H9 (cell line): Measurements from ENCODE around the gene GTF2A1L. TPM values are rescaled to one million over a fixed set of nuclear protein-coding genes. Genes with fewer than 3 reads are reported as not detected.

Source experiments
- DNase-seq: peaks from one replicate; pipeline ENCODE4 v3.0.0-alpha.2; 2017
- H2AFZ ChIP-seq: one replicate; pipeline ENCODE4 v1.6.1; 2013; ENCODE audit warnings: mild to moderate bottlenecking, low read length, control low read depth, moderate library complexity
- H2AK5ac ChIP-seq: 2 replicates; pipeline ENCODE4 v1.6.1; 2013; ENCODE audit warnings: low read length, control low read depth, mixed read lengths; ENCODE audit not compliant: insufficient read length
- H2BK120ac ChIP-seq: one replicate; pipeline ENCODE4 v1.6.1; 2013; ENCODE audit warnings: low read depth, mild to moderate bottlenecking, low read length, control low read depth, inconsistent platforms; ENCODE audit not compliant: poor library complexity, severe bottlenecking
- H2BK12ac ChIP-seq: 2 replicates; pipeline ENCODE4 v1.6.1; 2013; ENCODE audit warnings: low read length, control low read depth, mixed read lengths, low read depth; ENCODE audit not compliant: insufficient read length
- H2BK15ac ChIP-seq: 2 replicates; pipeline ENCODE4 v1.6.1; 2013; ENCODE audit warnings: low read depth, low read length, control low read depth
- H2BK20ac ChIP-seq: one replicate; pipeline ENCODE4 v1.6.1; 2013; ENCODE audit warnings: low read depth, mild to moderate bottlenecking, low read length, control low read depth, inconsistent platforms; ENCODE audit not compliant: poor library complexity, severe bottlenecking
- H2BK5ac ChIP-seq: 2 replicates; pipeline ENCODE4 v1.6.1; 2013; ENCODE audit warnings: low read length, control low read depth, mixed read lengths; ENCODE audit not compliant: insufficient read length
- H3K14ac ChIP-seq: 2 replicates; pipeline ENCODE4 v1.6.1; 2013; ENCODE audit warnings: low read length, control low read depth; ENCODE audit not compliant: insufficient read depth
- H3K18ac ChIP-seq: 2 replicates; pipeline ENCODE4 v1.6.1; 2013; ENCODE audit warnings: low read depth, mild to moderate bottlenecking, mixed read lengths, low read length, control low read depth; ENCODE audit not compliant: insufficient read length
- H3K23ac ChIP-seq: 2 replicates; pipeline ENCODE4 v1.6.1; 2013; ENCODE audit warnings: low read length, control low read depth, mixed read lengths, low read depth; ENCODE audit not compliant: insufficient read length
- H3K23me2 ChIP-seq: 2 replicates; pipeline ENCODE4 v1.6.1; 2013; ENCODE audit warnings: low read depth, mild to moderate bottlenecking, mixed read lengths, low read length, control low read depth; ENCODE audit not compliant: insufficient read length, poor library complexity, severe bottlenecking
- H3K27ac ChIP-seq: 2 replicates; pipeline ENCODE4 v1.5.1; 2013; ENCODE audit warnings: low read length, control low read depth, mixed read lengths, low read depth; ENCODE audit not compliant: insufficient read length
- H3K27me3 ChIP-seq: 2 replicates; pipeline ENCODE4 v1.6.1; 2013; ENCODE audit warnings: low read length, control low read depth, inconsistent platforms; ENCODE audit not compliant: insufficient read depth
- H3K4ac ChIP-seq: 2 replicates; pipeline ENCODE4 v1.6.1; 2013; ENCODE audit warnings: low read depth, mild to moderate bottlenecking, control low read depth, inconsistent platforms, low read length, moderate library complexity
- H3K4me1 ChIP-seq: 2 replicates; pipeline ENCODE4 v1.6.1; 2013; ENCODE audit warnings: low read length, control low read depth, inconsistent platforms; ENCODE audit not compliant: insufficient read depth
- H3K4me2 ChIP-seq: 2 replicates; pipeline ENCODE4 v1.6.1; 2013; ENCODE audit warnings: low read length, control low read depth, mixed read lengths; ENCODE audit not compliant: insufficient read length, insufficient read depth
- H3K56ac ChIP-seq: 2 replicates; pipeline ENCODE4 v1.6.1; 2013; ENCODE audit warnings: low read depth, mild to moderate bottlenecking, mixed read lengths, low read length, control low read depth; ENCODE audit not compliant: insufficient read length
- H3K79me1 ChIP-seq: 2 replicates; pipeline ENCODE4 v1.6.1; 2013; ENCODE audit warnings: low read depth, mild to moderate bottlenecking, moderate library complexity, low read length, control low read depth, inconsistent platforms; ENCODE audit not compliant: insufficient read depth, poor library complexity, severe bottlenecking
- H3K79me2 ChIP-seq: 2 replicates; pipeline ENCODE4 v1.6.1; 2013; ENCODE audit warnings: low read length, control low read depth, inconsistent platforms; ENCODE audit not compliant: insufficient read depth
- H3K9ac ChIP-seq: 2 replicates; pipeline ENCODE4 v1.6.1; 2013; ENCODE audit warnings: low read length, control low read depth, mixed read lengths; ENCODE audit not compliant: insufficient read length; ENCODE audit errors: extremely low read depth
- H3K9me3 ChIP-seq: one replicate; pipeline ENCODE4 v1.6.1; 2013; ENCODE audit warnings: low read depth, low read length, inconsistent platforms; ENCODE audit not compliant: control insufficient read depth
- H3T11ph ChIP-seq: one replicate; pipeline ENCODE4 v1.6.1; 2013; ENCODE audit warnings: mild to moderate bottlenecking, low read length, control low read depth, inconsistent platforms
- H4K20me1 ChIP-seq: one replicate; pipeline ENCODE4 v1.6.1; 2013; ENCODE audit not compliant: control insufficient read depth, insufficient read length, insufficient read depth
- H4K5ac ChIP-seq: 2 replicates; pipeline ENCODE4 v1.6.1; 2013; ENCODE audit warnings: low read depth, mild to moderate bottlenecking, mixed read lengths, low read length, control low read depth; ENCODE audit not compliant: insufficient read length
- H4K8ac ChIP-seq: replicated peaks from 2 replicates; pipeline ENCODE4 v1.6.1; 2013; ENCODE audit warnings: low read length, control low read depth, mixed read lengths, low read depth; ENCODE audit not compliant: insufficient read length
- H4K91ac ChIP-seq: 2 replicates; pipeline ENCODE4 v1.6.1; 2013; ENCODE audit warnings: low read depth, mild to moderate bottlenecking, moderate library complexity, mixed read lengths, low read length, control low read depth; ENCODE audit not compliant: insufficient read length
- H3K27ac Mint-ChIP-seq, 3 experiments: 2 replicates in 2 of 3; 3 replicates in 1 of 3; pipeline ENCODE4 v1.8.0; 2020 to 2021; ENCODE audit warnings: mixed read lengths in 3 of 3, mild to moderate bottlenecking in 1 of 3, moderate library complexity in 1 of 3
- H3K27me3 Mint-ChIP-seq: 2 replicates; pipeline ENCODE4 v1.8.0; 2021; ENCODE audit warnings: low read depth, mild to moderate bottlenecking, moderate library complexity, mixed read lengths
- H3K36me3 Mint-ChIP-seq, 3 experiments: 2 replicates in 2 of 3; 3 replicates in 1 of 3; pipeline ENCODE4 v1.8.0; 2020 to 2021; ENCODE audit warnings: low read depth in 3 of 3, mixed read lengths in 3 of 3; ENCODE audit not compliant: insufficient read depth in 1 of 3
- H3K4me1 Mint-ChIP-seq, 2 experiments: 2 replicates each; pipeline ENCODE4 v1.8.0; 2020; ENCODE audit warnings: mixed read lengths in 2 of 2
- H3K4me3 Mint-ChIP-seq, 2 experiments: 2 replicates in 1 of 2; 3 replicates in 1 of 2; pipeline ENCODE4 v1.8.0; 2020 to 2021; ENCODE audit warnings: mild to moderate bottlenecking in 2 of 2, mixed read lengths in 2 of 2, moderate library complexity in 1 of 2
- H3K9me3 Mint-ChIP-seq, 2 experiments: 2 replicates in 1 of 2; 3 replicates in 1 of 2; pipeline ENCODE4 v1.8.0; 2020; ENCODE audit warnings: mild to moderate bottlenecking in 2 of 2, mixed read lengths in 2 of 2, moderate library complexity in 1 of 2
- CTCF ChIP-seq: fragments of 200-600 bp; sonication (generic); conservative IDR thresholded peaks from 3 replicates; pipeline ENCODE4 v1.8.0; 2021; ENCODE audit warnings: antibody characterized with exemption, mild to moderate bottlenecking
- WGBS: extraction: QIAGEN DNeasy Blood & Tissue Kit; methylation state at CpG from one replicate; pipeline ENCODE4 v1.1.7; 2013; ENCODE audit warnings: missing lambda C conversion rate, low lambda C conversion rate, mixed read lengths; ENCODE audit not compliant: insufficient read length; ENCODE audit errors: extremely low coverage; 5-methylcytosine and 5-hydroxymethylcytosine counted together
- total RNA-seq: library from RNA; stranded (reverse); gene quantifications from 2 replicates; pipeline ENCODE4 v1.2.1, GENCODE V29; 2021

GTF2A1L gene
- total RNA-seq, 1 experiment from 2014 or later = not detected

- DNase-seq = no peak
- Histone ChIP-seq H3K79me2 (no peaks in the 10 kb centered on the region), H3K27me3 (no peaks in the 10 kb centered on the region), H2BK120ac (no peak overlapping the region), H3K56ac (no peak overlapping the region), H3K9me3 (no peaks in the 10 kb centered on the region), H3K4me2 (peak overlapping the region; percentile 14), H3T11ph (no peak overlapping the region), H2BK20ac (no peak overlapping the region), H3K23ac (no peak overlapping the region), H2BK12ac (no peak overlapping the region), H3K27ac (no peak overlapping the region), H4K5ac (no peak overlapping the region), H3K18ac (no peak overlapping the region), H4K8ac (no peak overlapping the region), H2AK5ac (no peak overlapping the region), H2BK15ac (no peak overlapping the region), H3K23me2 (no peaks in the 10 kb centered on the region), H2BK5ac (no peak overlapping the region), H3K4ac (no peak overlapping the region), H2AFZ (no peak overlapping the region), H3K79me1 (no peaks in the 10 kb centered on the region), H3K14ac (no peak overlapping the region), H3K9ac (no peak overlapping the region), H4K91ac (no peak overlapping the region), H3K4me1 (peaks cover 4% of the 10 kb centered on the region; the same call in 1 of the 2 replicates), H4K20me1 (no peaks in the 10 kb centered on the region)
- no peak overlapping the region for H3K4me3 Mint-ChIP-seq
- no peaks in the 10 kb centered on the region for H3K9me3 Mint-ChIP-seq
- WGBS = no CpG with 5 or more reads among the region's 3 CpGs
- TF ChIP-seq CTCF = no peak
- H3K36me3 Mint-ChIP-seq = no peaks in the 10 kb centered on the region
- H3K4me1 Mint-ChIP-seq = peaks cover 42 to 50% of the 10 kb centered on the region in 2 experiments
- peak overlapping the region in 2 of 3 experiments; percentile 10 to 71; a peak in 3 of 7 replicates for H3K27ac Mint-ChIP-seq
- H3K27me3 Mint-ChIP-seq = no peaks in the 10 kb centered on the region
Observed at GRCh38 chr2:48694149-48694548, 76.5 kb downstream of the GTF2A1L start.
